ENCODE measurements around the gene SNX32. TPM values are rescaled to one million over a fixed set of nuclear protein-coding genes. Genes with fewer than 3 reads are reported as not detected.

Gene SNX32
- total and polyA plus RNA-seq, 9 of the 15 experiments (the other 6 are each of a cell fraction or from before 2014, with no cell fraction given), result 0.03 TPM; not detected in 7

- ChIA-PET POLR2A (interaction anchor here (0.5 to 8.2 kb wide), 4 partner anchors 8 to 1138 kb away, joined by 3 to 147 read pairs (median 5); partner anchors contain the start of genes CCDC85B, CTSW and FIBP), CTCF (ENCODE audit: low intra/inter-chr PET ratio) (no interaction called here)
- peaks cover 24% of the 10 kb centered on the region for H3K79me2 ChIP-seq (ENCODE audit: control insufficient read depth, insufficient read depth, low read length)
- FAIRE-seq (no peak), ATAC-seq (no peak), DNase-seq (ENCODE audit: extremely low read depth in 1 of 4, low spot score in 3 of 4) (no peak)
- 97% methylated on average over 7 of the region's 9 CpGs for WGBS (ENCODE audit: insufficient coverage, low coverage, missing lambda C conversion rate)
- in situ Hi-C loops (cut with MboI), result no loop called here
- H3K4me3 ChIP-seq, result no peak overlapping the region
- peak overlapping the region in 1 of 2 experiments; percentile 29; a peak in 1 of 4 replicates for H3K9ac ChIP-seq (ENCODE audit: insufficient read depth in 1 of 2, low read depth in 2 of 2, low read length in 2 of 2)
- H3K9me3 ChIP-seq (replicated peaks; ENCODE audit: control insufficient read depth, insufficient read depth, low read depth, low read length), result no peaks in the 10 kb centered on the region
- peaks cover 72% of the 10 kb centered on the region; the same call in 2 of the 3 replicates for H3K36me3 ChIP-seq (ENCODE audit: control insufficient read depth, insufficient read depth, low read length)
- H3K27ac ChIP-seq (ENCODE audit: extremely low read depth, low read depth, low read length), result no peak overlapping the region
- peaks cover 25 to 79% of the 10 kb centered on the region in 2 experiments for H3K4me1 ChIP-seq (replicated peaks in 1 of 2; ENCODE audit: control insufficient read depth in 2 of 2, insufficient read depth in 2 of 2, low read length in 2 of 2)
- no peaks in the 10 kb centered on the region for H4K20me1 ChIP-seq (replicated peaks; ENCODE audit: control insufficient read depth, insufficient read depth, low read length)
- H3K4me2 ChIP-seq (ENCODE audit: insufficient read depth, low read length), result no peak overlapping the region
- BruUV-seq (replicated peaks), result no TSS peak
- intact Hi-C loops (cut with micrococcal nuclease), result no loop called here
- no peak overlapping the region for H2AFZ ChIP-seq (ENCODE audit: low read depth, low read length)
- TF ChIP-seq DEAF1 (CRISPR knock-in tag; IDR thresholded peaks at IDR 0.05) (no peak), ZNF707 (CRISPR knock-in tag; conservative IDR thresholded peaks at IDR 0.05) (no peak), NCOA1 (IDR thresholded peaks at IDR 0.05; ENCODE audit: low read depth) (no peak), ASH1L (IDR thresholded peaks at IDR 0.05; ENCODE audit: borderline replicate concordance, low read depth, partially characterized antibody) (no peak), TAF7 (tag; IDR thresholded peaks at IDR 0.05) (no peak), POLR2G (IDR thresholded peaks at IDR 0.05; ENCODE audit: low read depth, low read length) (peak; percentile 56; the same call in 1 of the 2 replicates), ZZZ3 (IDR thresholded peaks at IDR 0.05) (no peak), TAF1 (IDR thresholded peaks at IDR 0.05; ENCODE audit: control insufficient read depth, extremely low read depth, insufficient read depth, low read length, severe bottlenecking) (no peak), TCF7 (IDR thresholded peaks at IDR 0.05; ENCODE audit: borderline replicate concordance) (no peak), NUFIP1 (IDR thresholded peaks at IDR 0.05; ENCODE audit: partially characterized antibody) (no peak), EP400 (IDR thresholded peaks at IDR 0.05) (no peak), SP1 (CRISPR knock-in tag; IDR thresholded peaks at IDR 0.05) (no peak), ZNF140 (CRISPR knock-in tag; IDR thresholded peaks at IDR 0.05) (no peak), RBFOX2 (IDR thresholded peaks at IDR 0.05; ENCODE audit: low read depth, low read length) (peak; percentile 68)
- no peaks in the 10 kb centered on the region for H3K9me1 ChIP-seq (ENCODE audit: control insufficient read depth, insufficient read depth, low read length)
- H3K27me3 ChIP-seq (ENCODE audit: control insufficient read depth in 2 of 2, insufficient read depth in 2 of 2, low read length in 2 of 2), result no peaks in the 10 kb centered on the region
These were observed 31.9 kb downstream of the SNX32 start for GRCh38 chr11:65865550-65866172.
